Endodermal cell (in vitro differentiated cells): Measurements from ENCODE around the gene ATP6V1G1. TPM values are rescaled to one million over a fixed set of nuclear protein-coding genes. Genes with fewer than 3 reads are reported as not detected.

Source experiments
- DNase-seq: peaks from one replicate; pipeline ENCODE4 v3.0.0-alpha.2; 2017
- H3K27ac ChIP-seq: 2 replicates; pipeline ENCODE4 v1.5.1; 2013; ENCODE audit warnings: mild to moderate bottlenecking, low read depth, low read length, moderate library complexity
- H3K27me3 ChIP-seq: 2 replicates; pipeline ENCODE4 v1.6.1; 2013; ENCODE audit warnings: mild to moderate bottlenecking, low read length, moderate library complexity; ENCODE audit not compliant: insufficient read depth, control insufficient read depth, poor library complexity, severe bottlenecking
- H3K36me3 ChIP-seq: 2 replicates; pipeline ENCODE4 v1.7.0; 2013; ENCODE audit warnings: mild to moderate bottlenecking, low read length, moderate library complexity; ENCODE audit not compliant: control insufficient read depth, insufficient read depth
- H3K4me1 ChIP-seq: one replicate; pipeline ENCODE4 v1.7.0; 2013; ENCODE audit warnings: low read length; ENCODE audit not compliant: control insufficient read depth, insufficient read depth
- H3K4me3 ChIP-seq: 2 replicates; pipeline ENCODE4 v1.5.1; 2013; ENCODE audit warnings: mild to moderate bottlenecking, low read length, moderate library complexity
- H3K9ac ChIP-seq: 2 replicates; pipeline ENCODE4 v1.6.1; 2013; ENCODE audit warnings: mild to moderate bottlenecking, low read length, moderate library complexity; ENCODE audit not compliant: poor library complexity, severe bottlenecking; ENCODE audit errors: extremely low read depth
- H3K9me3 ChIP-seq: 2 replicates; pipeline ENCODE4 v1.6.1; 2013; ENCODE audit warnings: mild to moderate bottlenecking, low read length, moderate library complexity; ENCODE audit not compliant: control insufficient read depth
- H3K27ac Mint-ChIP-seq: 2 replicates; pipeline ENCODE4 v1.8.0; 2020; ENCODE audit warnings: mixed read lengths
- H3K27me3 Mint-ChIP-seq: 2 replicates; pipeline ENCODE4 v1.8.0; 2021; ENCODE audit warnings: mild to moderate bottlenecking, mixed read lengths; ENCODE audit not compliant: insufficient read depth
- H3K36me3 Mint-ChIP-seq: 2 replicates; pipeline ENCODE4 v1.8.0; 2020; ENCODE audit warnings: low read depth, mixed read lengths
- H3K4me1 Mint-ChIP-seq: 2 replicates; pipeline ENCODE4 v1.8.0; 2020; ENCODE audit warnings: mixed read lengths
- H3K4me3 Mint-ChIP-seq: 2 replicates; pipeline ENCODE4 v1.8.0; 2020; ENCODE audit warnings: mild to moderate bottlenecking, moderate library complexity, mixed read lengths
- H3K9me3 Mint-ChIP-seq: 2 replicates; pipeline ENCODE4 v1.8.0; 2020; ENCODE audit warnings: mild to moderate bottlenecking, mixed read lengths
- WGBS, 2 experiments: methylation state at CpG; one replicate each; pipeline versions ENCODE4 v1.1.5 to v1.1.7; 2013; ENCODE audit warnings: missing lambda C conversion rate in 2 of 2, mixed read lengths in 1 of 2; ENCODE audit not compliant: insufficient coverage in 1 of 2, insufficient read length in 1 of 2; 5-methylcytosine and 5-hydroxymethylcytosine counted together
- total RNA-seq, 2 donors: library from RNA; stranded (reverse); fragmentation: NEBNext Ultra II Directional in 1 of 2; extraction: Animal tissue kit (Norgen Biotek cat#: 25700) in 1 of 2; gene quantifications; 2 replicates in 1 of 2; 3 replicates in 1 of 2; pipeline ENCODE4 v1.2.1, GENCODE V29; 2021
- TF ChIP-seq, protein P1 (sequence below): fragments of 200-600 bp; sonication (generic); conservative IDR thresholded peaks from 2 replicates; pipeline ENCODE4 v1.5.0; 2021; ENCODE audit warnings: antibody characterized with exemption, mild to moderate bottlenecking

The ATP6V1G1 gene
- total RNA-seq, 2 donors from 2014 or later: 123 TPM

DNA sequence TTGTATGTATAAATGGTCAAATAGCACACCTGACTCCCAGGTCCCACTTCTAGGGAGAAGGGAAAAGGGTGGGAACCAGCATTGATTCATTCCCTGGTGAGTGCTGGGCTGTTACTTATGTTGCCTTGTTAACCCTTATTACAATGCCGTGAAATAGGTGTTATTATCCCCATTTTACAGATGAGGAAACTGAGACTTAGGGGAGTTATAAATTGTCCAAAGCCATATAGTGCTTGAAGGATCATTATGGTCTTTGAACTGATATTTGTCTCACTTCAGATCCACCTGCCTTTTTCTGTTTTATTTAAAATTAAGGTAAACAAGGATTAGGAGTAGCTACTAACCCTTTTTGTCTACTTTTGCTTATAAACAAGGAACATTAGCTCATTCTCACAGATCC, 40.0 kb downstream of the ATP6V1G1 start:
- no peak for DNase-seq
- peaks cover 32% of the 10 kb centered on the region for H3K36me3 Mint-ChIP-seq
- H3K27ac ChIP-seq: no peak overlapping the region
- no peak overlapping the region for H3K27ac Mint-ChIP-seq
- H3K4me1 Mint-ChIP-seq: no peaks in the 10 kb centered on the region
- no peaks in the 10 kb centered on the region for H3K9me3 ChIP-seq
- H3K4me1 ChIP-seq: no peaks in the 10 kb centered on the region
- WGBS, 2 experiments: 86 to 95% methylated on average over 1 of the region's 1 CpG
- peaks cover 18% of the 10 kb centered on the region for H3K36me3 ChIP-seq
- no peak overlapping the region for H3K9ac ChIP-seq
- H3K9me3 Mint-ChIP-seq: no peaks in the 10 kb centered on the region
- no peaks in the 10 kb centered on the region for H3K27me3 ChIP-seq
- H3K4me3 Mint-ChIP-seq: no peak overlapping the region
- H3K27me3 Mint-ChIP-seq: no peaks in the 10 kb centered on the region
- no peak overlapping the region for H3K4me3 ChIP-seq
- TF ChIP-seq, protein P1, sequence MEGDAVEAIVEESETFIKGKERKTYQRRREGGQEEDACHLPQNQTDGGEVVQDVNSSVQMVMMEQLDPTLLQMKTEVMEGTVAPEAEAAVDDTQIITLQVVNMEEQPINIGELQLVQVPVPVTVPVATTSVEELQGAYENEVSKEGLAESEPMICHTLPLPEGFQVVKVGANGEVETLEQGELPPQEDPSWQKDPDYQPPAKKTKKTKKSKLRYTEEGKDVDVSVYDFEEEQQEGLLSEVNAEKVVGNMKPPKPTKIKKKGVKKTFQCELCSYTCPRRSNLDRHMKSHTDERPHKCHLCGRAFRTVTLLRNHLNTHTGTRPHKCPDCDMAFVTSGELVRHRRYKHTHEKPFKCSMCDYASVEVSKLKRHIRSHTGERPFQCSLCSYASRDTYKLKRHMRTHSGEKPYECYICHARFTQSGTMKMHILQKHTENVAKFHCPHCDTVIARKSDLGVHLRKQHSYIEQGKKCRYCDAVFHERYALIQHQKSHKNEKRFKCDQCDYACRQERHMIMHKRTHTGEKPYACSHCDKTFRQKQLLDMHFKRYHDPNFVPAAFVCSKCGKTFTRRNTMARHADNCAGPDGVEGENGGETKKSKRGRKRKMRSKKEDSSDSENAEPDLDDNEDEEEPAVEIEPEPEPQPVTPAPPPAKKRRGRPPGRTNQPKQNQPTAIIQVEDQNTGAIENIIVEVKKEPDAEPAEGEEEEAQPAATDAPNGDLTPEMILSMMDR: no peak

DNA sequence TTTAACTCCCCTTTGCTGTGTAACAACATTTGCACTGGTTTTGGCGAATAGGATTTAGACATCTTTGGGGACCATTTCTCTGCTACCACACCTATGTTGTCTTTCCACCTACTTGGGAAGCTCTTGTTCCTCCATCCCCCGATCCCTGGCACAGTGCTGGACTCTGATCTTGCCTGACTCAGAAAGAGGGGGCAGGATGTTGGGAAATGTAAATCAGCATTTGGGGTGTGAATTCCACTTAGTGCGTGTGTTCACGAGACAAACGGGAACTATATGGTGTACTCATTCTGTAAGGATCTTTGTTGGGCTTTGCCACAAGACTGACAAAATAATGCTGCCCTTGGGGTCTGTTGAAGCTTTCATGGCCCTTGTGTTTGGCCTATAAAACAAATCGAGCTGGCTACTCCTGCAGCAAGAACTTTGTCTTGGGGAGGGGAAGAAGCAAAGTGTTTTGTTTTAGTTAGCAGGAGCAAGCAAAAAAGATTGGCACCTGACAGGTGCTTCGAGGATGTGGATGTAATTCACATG, 42.1 kb downstream of the ATP6V1G1 start:
- Histone ChIP-seq H3K27me3 (no peaks in the 10 kb centered on the region), H3K9me3 (no peaks in the 10 kb centered on the region), H3K4me3 (no peak overlapping the region), H3K9ac (no peak overlapping the region), H3K27ac (no peak overlapping the region), H3K4me1 (no peaks in the 10 kb centered on the region), H3K36me3 (peaks cover 28% of the 10 kb centered on the region)
- Mint-ChIP-seq H3K4me1 (no peaks in the 10 kb centered on the region), H3K36me3 (peaks cover 34% of the 10 kb centered on the region), H3K27me3 (no peaks in the 10 kb centered on the region), H3K4me3 (no peak overlapping the region), H3K27ac (no peak overlapping the region), H3K9me3 (no peaks in the 10 kb centered on the region)
- TF ChIP-seq, protein P1: no peak
- no peak for DNase-seq
- WGBS, 2 experiments: 92 to 95% methylated on average over 5 to 7 of the region's 7 CpGs

DNA sequence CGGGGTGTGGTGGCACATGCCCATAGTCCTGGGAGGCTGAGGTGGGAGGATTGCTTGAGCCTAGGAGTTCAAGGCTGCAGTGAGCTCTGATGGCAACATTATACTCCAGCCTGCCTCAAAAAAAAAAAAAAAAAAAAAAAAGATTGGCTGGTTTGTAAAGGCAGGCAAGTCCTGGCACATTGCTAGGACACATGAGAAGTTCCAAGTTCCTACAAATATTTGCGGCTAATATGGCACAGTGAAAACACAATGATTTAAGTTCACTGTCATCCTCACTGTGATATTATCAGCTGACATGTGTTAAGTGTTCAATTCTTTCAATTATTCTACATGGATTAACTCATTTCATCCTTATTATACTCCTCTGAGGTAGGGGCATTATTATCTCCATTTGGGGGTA, 43.6 kb downstream of the ATP6V1G1 start:
- H3K27ac Mint-ChIP-seq: no peak overlapping the region
- H3K27me3 Mint-ChIP-seq: no peaks in the 10 kb centered on the region
- Histone ChIP-seq H3K4me3 (no peak overlapping the region), H3K27me3 (no peaks in the 10 kb centered on the region), H3K9me3 (no peaks in the 10 kb centered on the region), H3K9ac (no peak overlapping the region), H3K27ac (no peak overlapping the region), H3K4me1 (no peaks in the 10 kb centered on the region), H3K36me3 (peaks cover 28% of the 10 kb centered on the region)
- DNase-seq: no peak
- H3K36me3 Mint-ChIP-seq: peaks cover 38% of the 10 kb centered on the region
- 0% methylated on average over 2 of the region's 2 CpGs for WGBS, 2 experiments
- no peak overlapping the region for H3K4me3 Mint-ChIP-seq
- TF ChIP-seq, protein P1: no peak
- H3K4me1 Mint-ChIP-seq: no peaks in the 10 kb centered on the region
- H3K9me3 Mint-ChIP-seq: no peaks in the 10 kb centered on the region
